HCT116 (cell line): ENCODE measurements around the gene DSG1. TPM values are rescaled to one million over a fixed set of nuclear protein-coding genes. Genes with fewer than 3 reads are reported as not detected.

Experiments used
- ATAC-seq: fragments of 200-7000 bp; cut with Tn5 transposase; 2 replicates; pipeline ENCODE4 v1.9.1; 2020; ENCODE audit warnings: mild to moderate bottlenecking, moderate library complexity
- BruUV-seq: library from RNA; stranded (reverse); fragments of 400-500 nt; replicated peaks from 2 replicates; lab custom pipeline; 2021; lab: Mats Ljungman, UMichigan
- CTCF ChIA-PET: fragments of 300-600 bp; sonication (Branson Sonifier 250); formaldehyde crosslinking; loops from one replicate; lab custom pipeline; 2021; ENCODE audit warnings: antibody characterized with exemption; lab: Charles Lee
- POLR2A ChIA-PET: fragments of 300-600, 350-600 bp; sonication (Branson Sonifier 250); formaldehyde crosslinking; loops from one replicate; lab custom pipeline; 2021; ENCODE audit warnings: antibody characterized with exemption; lab: Charles Lee
- RAD21 ChIA-PET, 2 experiments: fragments of 300-600 bp; sonication (Branson Sonifier 250); formaldehyde crosslinking; loops; one replicate each; lab custom pipeline; 2023; ENCODE audit warnings: low total read pairs in 2 of 2; ENCODE audit not compliant: uncharacterized antibody in 2 of 2, unreplicated experiment in 2 of 2, low non-redundant PET in 1 of 2; lab: Charles Lee
- DNase-seq: peaks from one replicate; pipeline ENCODE4 v3.0.0-alpha.2; 2010; ENCODE audit warnings: low read depth, low spot score
- H2AFZ ChIP-seq: fragments of 200-600 bp; shearing (Covaris generic), sonication (generic); 2 replicates; pipeline ENCODE4 v1.6.1; 2017; ENCODE audit warnings: low read depth, mixed run types, mixed read lengths, antibody characterized with exemption, low read length; ENCODE audit not compliant: poor library complexity, severe bottlenecking
- H3K27ac ChIP-seq: 2 replicates; pipeline ENCODE4 v1.5.1; 2012; ENCODE audit warnings: low read depth, low read length
- H3K27me3 ChIP-seq: fragments of 200-600 bp; sonication (generic); 2 replicates; pipeline ENCODE4 v1.6.1; 2016; ENCODE audit warnings: mixed run types, low read length, mixed read lengths; ENCODE audit not compliant: insufficient read depth
- H3K36me3 ChIP-seq, 2 experiments: fragments of 200-500 bp in 1 of 2; fragments of 200-600 bp in 1 of 2; sonication (Bioruptor generic) in 1 of 2; sonication (generic) in 1 of 2; 2 replicates each; pipeline versions ENCODE4 v1.5.1 to v1.6.1; 2014 to 2016; ENCODE audit warnings: low read length in 2 of 2, inconsistent platforms in 1 of 2, mixed read lengths in 1 of 2, mixed run types in 1 of 2; ENCODE audit not compliant: insufficient read depth in 2 of 2, control insufficient read depth in 1 of 2
- H3K4me1 ChIP-seq, 2 experiments: fragments of 200-600 bp in 1 of 2; sonication (generic) in 1 of 2; 2 replicates each; pipeline versions ENCODE4 v1.5.1 to v1.6.1; 2012 to 2017; ENCODE audit warnings: low read length in 2 of 2, inconsistent platforms in 1 of 2, mild to moderate bottlenecking in 1 of 2, mixed read lengths in 1 of 2, mixed run types in 1 of 2, moderate library complexity in 1 of 2; ENCODE audit not compliant: insufficient read depth in 2 of 2, control insufficient read depth in 1 of 2
- H3K4me2 ChIP-seq: fragments of 200-600 bp; sonication (generic); 2 replicates; pipeline ENCODE4 v1.6.1; 2017; ENCODE audit warnings: mixed run types, low read length, mixed read lengths
- H3K4me3 ChIP-seq, 2 experiments: fragments of 200-600 bp in 1 of 2; sonication (generic) in 1 of 2; replicated peaks in 1 of 2; 2 replicates each; pipeline ENCODE4 v1.5.1; 2011 to 2016; ENCODE audit warnings: low read length in 2 of 2, control low read depth in 1 of 2, low read depth in 1 of 2, mild to moderate bottlenecking in 1 of 2, mixed read lengths in 1 of 2, mixed run types in 1 of 2
- H3K79me2 ChIP-seq: fragments of 200-600 bp; sonication (generic); 2 replicates; pipeline ENCODE4 v1.6.1; 2017; ENCODE audit warnings: mild to moderate bottlenecking, mixed run types, low read length, moderate library complexity, mixed read lengths; ENCODE audit not compliant: insufficient read depth
- H3K9ac ChIP-seq: fragments of 200-600 bp; sonication (generic); 2 replicates; pipeline ENCODE4 v1.6.1; 2016; ENCODE audit warnings: low read length, mixed read lengths
- H3K9me2 ChIP-seq: fragments of 200-600 bp; sonication (generic), shearing (Covaris generic); 2 replicates; pipeline ENCODE4 v1.6.1; 2017; ENCODE audit warnings: mixed run types, mild to moderate bottlenecking, moderate library complexity; ENCODE audit not compliant: insufficient read depth
- H3K9me3 ChIP-seq, 2 experiments: fragments of 200-500 bp in 1 of 2; fragments of 200-600 bp in 1 of 2; sonication (Bioruptor generic) in 1 of 2; sonication (generic) in 1 of 2; 2 replicates each; pipeline ENCODE4 v1.6.1; 2014 to 2017; ENCODE audit warnings: low read length in 2 of 2, mixed read lengths in 2 of 2, inconsistent platforms in 1 of 2, low read depth in 1 of 2, mild to moderate bottlenecking in 1 of 2, mixed run types in 1 of 2, moderate library complexity in 1 of 2; ENCODE audit not compliant: control insufficient read depth in 1 of 2, insufficient read depth in 1 of 2
- H4K20me1 ChIP-seq: fragments of 200-600 bp; sonication (generic), shearing (Covaris generic); 2 replicates; pipeline ENCODE4 v1.6.1; 2017; ENCODE audit warnings: mixed run types, mild to moderate bottlenecking, moderate library complexity; ENCODE audit not compliant: insufficient read depth
- ATF3 ChIP-seq: IDR thresholded peaks from 2 replicates; pipeline ENCODE4 v1.6.1; 2012
- CEBPB ChIP-seq: IDR thresholded peaks from 2 replicates; pipeline ENCODE4 v1.6.1; 2012; ENCODE audit warnings: low read depth
- CTCF ChIP-seq, 3 experiments: fragments of 200-600 bp in 1 of 3; sonication (generic) in 1 of 3; IDR thresholded peaks in 2 of 3; conservative IDR thresholded peaks in 1 of 3; 2 replicates each; pipeline ENCODE4 v1.5.1; 2012 to 2017; ENCODE audit warnings: low read depth in 2 of 3, low read length in 2 of 3, antibody characterized with exemption in 1 of 3, borderline replicate concordance in 1 of 3, control low read depth in 1 of 3, mild to moderate bottlenecking in 1 of 3, mixed read lengths in 1 of 3, mixed run types in 1 of 3, moderate library complexity in 1 of 3; ENCODE audit not compliant: insufficient read depth in 1 of 3
- EGR1 ChIP-seq: IDR thresholded peaks from 2 replicates; pipeline ENCODE4 v1.6.1; 2012; ENCODE audit warnings: low read depth
- FOSL1 ChIP-seq: IDR thresholded peaks from 2 replicates; pipeline ENCODE4 v1.6.1; 2012; ENCODE audit warnings: low read depth
- MAX ChIP-seq: IDR thresholded peaks from 2 replicates; pipeline ENCODE4 v1.6.1; 2012
- POLR2A ChIP-seq: IDR thresholded peaks from 2 replicates; pipeline ENCODE4 v1.7.0; 2011; ENCODE audit warnings: borderline replicate concordance; ENCODE audit not compliant: insufficient read depth, insufficient read length; ENCODE audit errors: extremely low read depth
- POLR2AphosphoS5 ChIP-seq: IDR thresholded peaks from 2 replicates; pipeline ENCODE4 v1.6.1; 2011; ENCODE audit warnings: mild to moderate bottlenecking, low read depth, low read length, moderate library complexity
- RAD21 ChIP-seq: IDR thresholded peaks from 2 replicates; pipeline ENCODE4 v1.6.1; 2012; ENCODE audit warnings: low read depth, mild to moderate bottlenecking
- REST ChIP-seq: IDR thresholded peaks from 2 replicates; pipeline ENCODE4 v1.6.1; 2012; ENCODE audit warnings: low read depth
- SIN3A ChIP-seq: IDR thresholded peaks from 2 replicates; pipeline ENCODE4 v1.6.1; 2012; ENCODE audit warnings: low read depth
- SRF ChIP-seq: IDR thresholded peaks from 2 replicates; pipeline ENCODE4 v1.6.1; 2012; ENCODE audit warnings: low read depth
- TCF7L2 ChIP-seq: IDR thresholded peaks from 2 replicates; pipeline ENCODE4 v1.7.0; 2011; ENCODE audit warnings: borderline replicate concordance, inconsistent platforms; ENCODE audit not compliant: insufficient read depth, insufficient read length; ENCODE audit errors: extremely low read depth
- YY1 ChIP-seq: IDR thresholded peaks from 2 replicates; pipeline ENCODE4 v1.6.1; 2011; ENCODE audit warnings: low read length, low read depth, moderate library complexity, mild to moderate bottlenecking; ENCODE audit not compliant: insufficient replicate concordance; ENCODE audit errors: extremely low read depth
- ZFX ChIP-seq: fragments of 450-650 bp; IDR thresholded peaks from 2 replicates; pipeline ENCODE4 v1.6.1; 2017
- intact Hi-C: fragments of 100-400 bp; cut with micrococcal nuclease; formaldehyde crosslinking; loops from 2 replicates; pipeline ENCODE4 v1.10.0; 2022
- total RNA-seq: library from RNA; stranded (reverse); gene quantifications from one replicate; pipeline ENCODE4 v1.2.1, GENCODE V29; 2021; ENCODE audit not compliant: unreplicated experiment

DSG1 gene
- total RNA-seq, 1 experiment from 2014 or later, result not detected

- Histone ChIP-seq H4K20me1 (no peaks in the 10 kb centered on the region), H3K36me3 (no peaks in the 10 kb centered on the region), H3K27me3 (no peaks in the 10 kb centered on the region), H3K4me2 (no peak overlapping the region), H3K9me2 (no peaks in the 10 kb centered on the region), H3K4me1 (no peaks in the 10 kb centered on the region), H3K4me3 (no peak overlapping the region), H2AFZ (no peak overlapping the region), H3K79me2 (no peaks in the 10 kb centered on the region), H3K9me3 (no peaks in the 10 kb centered on the region), H3K27ac (no peak overlapping the region), H3K9ac (no peak overlapping the region)
- POLR2A ChIA-PET, result no interaction called here
- CTCF ChIA-PET, result no interaction called here
- ATAC-seq (no peak), DNase-seq (no peak)
- no TSS peak for BruUV-seq
- intact Hi-C loops, result no loop called here
- RAD21 ChIA-PET, result no interaction called here
- TF ChIP-seq CEBPB (no peak), ZFX (no peak), REST (no peak), EGR1 (no peak), YY1 (no peak), FOSL1 (no peak), SRF (no peak), RAD21 (no peak), CTCF (IDR thresholded peaks at IDR 0.05 in 2 of 3, conservative IDR thresholded peaks at IDR 0.05 in 1 of 3; ENCODE audit: borderline replicate concordance in 1 of 3, insufficient read depth in 1 of 3, low read depth in 2 of 3, low read length in 2 of 3) (no peak), POLR2A (no peak), TCF7L2 (no peak), ATF3 (no peak), POLR2AphosphoS5 (no peak), MAX (no peak), SIN3A (no peak)
Measured at GRCh38 chr18:31294199-31294747, 23.7 kb upstream of the DSG1 start.
